ENCODE data around the gene MZT1.

Gene MZT1

GRCh38 chr13:72727417-72728289, at the start of gene MZT1, which contains the start of gene BORA:
Gene MZT1 (minus strand): TSS chr13:72727629. CDS start chr13:72727602, 27 bp downstream.
Gene BORA (plus strand): TSS chr13:72727923. CDS start chr13:72728941, 1,018 bp downstream.
- in situ Hi-C loops (cut with MboI; ENCODE audit: low pct_unique_long_range_greater_than_20kb, low sequenced_read_pairs, unreplicated experiment) = no loop called here
- no peak for TF ChIP-seq CTCF (IDR thresholded peaks at IDR 0.05; ENCODE audit: extremely low read depth, insufficient read depth, missing control alignments)
- DNase-seq (ENCODE audit: low spot score) = peak; percentile 90

DNA sequence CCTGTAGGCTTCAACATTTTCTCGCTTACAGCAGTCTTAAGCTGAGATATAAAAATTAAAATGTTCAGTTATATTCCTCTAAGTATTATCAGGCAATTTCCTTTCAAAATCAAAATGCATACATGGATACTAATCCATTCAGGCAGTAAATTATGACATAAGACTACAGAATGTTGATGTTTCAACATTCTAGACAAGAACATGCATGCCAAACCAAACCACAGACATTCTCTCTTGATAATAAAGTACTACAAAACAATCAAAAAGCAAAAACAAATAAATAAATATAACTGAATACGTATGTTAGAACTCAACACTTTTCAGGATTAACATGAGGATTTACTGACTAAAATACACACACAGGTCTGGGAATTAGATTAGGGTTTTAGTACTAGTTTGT, 46.6 kb upstream of the MZT1 start:
- DNase-seq (ENCODE audit: low spot score) = no peak
- in situ Hi-C loops (cut with MboI; ENCODE audit: low pct_unique_long_range_greater_than_20kb, low sequenced_read_pairs, unreplicated experiment) = no loop called here
- TF ChIP-seq CTCF (IDR thresholded peaks at IDR 0.05; ENCODE audit: extremely low read depth, insufficient read depth, missing control alignments) = no peak

- DNase-seq (ENCODE audit: low spot score) = no peak
- in situ Hi-C loops (cut with MboI; ENCODE audit: low pct_unique_long_range_greater_than_20kb, low sequenced_read_pairs, unreplicated experiment) = no loop called here
- TF ChIP-seq CTCF (IDR thresholded peaks at IDR 0.05; ENCODE audit: extremely low read depth, insufficient read depth, missing control alignments) = no peak
These were observed 36.0 kb upstream of the MZT1 start for GRCh38 chr13:72763411-72763810.

DNA sequence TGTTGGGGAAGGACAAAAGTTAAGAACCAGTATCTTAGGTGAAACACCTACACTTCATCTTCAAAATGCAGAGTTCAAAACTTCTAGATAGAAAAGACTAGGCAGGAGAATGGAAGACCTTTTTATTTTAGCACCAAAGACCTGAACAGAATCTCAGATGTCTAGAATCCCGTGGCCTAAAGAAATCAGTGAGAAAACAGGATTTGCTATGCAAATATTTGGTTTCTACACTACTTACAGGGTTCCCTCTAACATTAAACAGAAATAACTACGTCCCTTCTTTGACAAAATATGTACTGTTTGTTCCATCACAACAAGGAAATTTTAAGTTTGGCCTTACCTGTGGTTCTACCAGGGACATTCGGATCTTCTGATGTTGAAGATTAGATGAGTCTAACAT, 32.8 kb upstream of the MZT1 start:
- TF ChIP-seq CTCF (IDR thresholded peaks at IDR 0.05; ENCODE audit: extremely low read depth, insufficient read depth, missing control alignments) = no peak
- in situ Hi-C loops (cut with MboI; ENCODE audit: low pct_unique_long_range_greater_than_20kb, low sequenced_read_pairs, unreplicated experiment) = no loop called here
- DNase-seq (ENCODE audit: low spot score) = no peak

DNA sequence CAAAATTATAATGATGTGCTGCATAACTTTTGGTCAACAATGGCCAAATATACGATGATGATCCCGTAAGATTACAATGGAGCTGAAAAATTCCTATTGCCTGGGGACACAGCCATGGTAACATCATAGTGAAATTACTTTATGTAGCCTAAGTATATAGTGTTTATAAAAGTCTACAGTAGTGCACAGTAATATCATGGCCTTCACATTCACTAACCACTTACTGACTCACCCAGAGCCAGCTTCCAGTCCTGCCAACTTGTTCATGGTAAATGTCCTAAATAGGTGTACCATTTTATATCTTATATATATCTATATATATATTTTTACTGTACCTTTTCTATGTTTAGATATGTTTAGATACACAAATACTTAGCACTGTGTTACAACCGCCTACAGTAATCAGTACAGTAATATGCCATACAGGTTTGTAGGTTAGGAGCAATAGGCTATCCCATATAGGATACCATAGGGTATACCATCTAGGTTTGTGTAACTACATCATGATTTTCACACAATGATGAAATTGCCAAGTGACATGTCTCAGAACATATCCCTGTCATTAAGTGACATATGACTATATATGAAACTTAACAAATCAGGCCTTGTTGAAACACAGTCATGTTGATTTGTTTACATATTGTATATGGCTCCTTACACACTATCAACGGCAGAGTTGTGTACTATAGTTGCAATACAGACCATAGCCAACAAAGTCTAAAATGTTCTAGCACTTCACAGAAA, 30.5 kb upstream of the MZT1 start:
- in situ Hi-C loops (cut with MboI; ENCODE audit: low pct_unique_long_range_greater_than_20kb, low sequenced_read_pairs, unreplicated experiment) = no loop called here
- no peak for DNase-seq (ENCODE audit: low spot score)
- no peak for TF ChIP-seq CTCF (IDR thresholded peaks at IDR 0.05; ENCODE audit: extremely low read depth, insufficient read depth, missing control alignments)

DNA sequence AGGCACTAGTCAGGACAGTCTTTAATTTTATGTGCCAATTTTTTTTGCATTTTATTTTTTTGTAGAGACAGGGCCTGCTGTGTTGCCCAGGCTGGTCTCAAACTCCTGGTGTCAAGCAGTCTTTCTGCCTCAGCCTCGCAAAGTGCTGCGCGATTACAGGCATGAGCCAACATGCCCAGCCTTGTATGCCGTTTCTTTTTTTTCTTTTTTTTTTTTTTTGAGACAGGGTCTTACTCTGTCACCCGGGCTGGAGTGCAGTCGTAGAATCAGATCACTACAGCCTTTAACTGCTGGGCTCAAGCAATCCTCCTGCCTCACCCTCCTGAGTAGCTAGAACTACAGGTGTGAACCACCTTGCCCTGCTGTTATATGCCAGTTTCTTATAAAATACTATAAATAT, 26.7 kb upstream of the MZT1 start:
- DNase-seq (ENCODE audit: low spot score) = no peak
- TF ChIP-seq CTCF (IDR thresholded peaks at IDR 0.05; ENCODE audit: extremely low read depth, insufficient read depth, missing control alignments) = no peak
- in situ Hi-C loops (cut with MboI; ENCODE audit: low pct_unique_long_range_greater_than_20kb, low sequenced_read_pairs, unreplicated experiment) = no loop called here

Measured in GM13977 (cell line).